ENCODE measurements around the gene PARN. TPM values are rescaled to one million over a fixed set of nuclear protein-coding genes. Genes with fewer than 3 reads are reported as not detected.

PARN gene
- total and polyA plus RNA-seq, 2 of the 8 experiments (the other 6 are each of a cell fraction or from before 2014, with no cell fraction given) = 24.5 to 44.6 TPM

GRCh38 chr16:14415291-14415690 lies 214.8 kb downstream of the PARN start:
- no peak overlapping the region for H4K8ac ChIP-seq (ENCODE audit: extremely low read depth, insufficient read depth, low read length)
- FAIRE-seq (no peak), DNase-seq (ENCODE audit: low read depth in 1 of 2, low spot score in 2 of 2) (no peak)
- no peak overlapping the region for H4K91ac ChIP-seq (replicated peaks; ENCODE audit: insufficient read length, low read length)
- H3K79me2 ChIP-seq (ENCODE audit: control insufficient read depth in 1 of 2, insufficient read depth in 2 of 2, low read length in 2 of 2) = no peaks in the 10 kb centered on the region
- 95% methylated on average over 7 of the region's 7 CpGs; no CpG with 5 or more reads in 1 of the 2 experiments for WGBS, 2 experiments (ENCODE audit: extremely low coverage in 1 of 2, insufficient coverage in 1 of 2, insufficient read length in 1 of 2, insufficient replicate concordance in 2 of 2, low coverage in 1 of 2, low lambda C conversion rate in 2 of 2, missing lambda C conversion rate in 1 of 2)
- H3K4me3 ChIP-seq (ENCODE audit: extremely low read depth in 1 of 4, insufficient read depth in 2 of 4, low read depth in 3 of 4, low read length in 4 of 4) = no peak overlapping the region
- H3K56ac ChIP-seq (replicated peaks; ENCODE audit: insufficient read length, low read depth, low read length) = no peak overlapping the region
- no peak overlapping the region for H3K4ac ChIP-seq (replicated peaks; ENCODE audit: insufficient read length, low read depth, low read length)
- no peaks in the 10 kb centered on the region; a peak in 1 of 8 replicates for H3K36me3 ChIP-seq (ENCODE audit: control insufficient read depth in 2 of 4, insufficient read depth in 4 of 4, low read length in 3 of 4)
- H3K9ac ChIP-seq (replicated peaks in 1 of 4; ENCODE audit: extremely low read depth in 1 of 4, low read depth in 3 of 4, low read length in 3 of 4) = no peak overlapping the region
- H2BK120ac ChIP-seq (replicated peaks; ENCODE audit: low read depth, low read length) = no peak overlapping the region
- ChIA-PET POLR2A (ENCODE audit: partially characterized antibody) (no interaction called here), CTCF (ENCODE audit: partially characterized antibody) (no interaction called here)
- no peak overlapping the region for H3K23ac ChIP-seq (ENCODE audit: insufficient read length)
- H2AK5ac ChIP-seq (ENCODE audit: low read depth, low read length) = no peak overlapping the region
- no peaks in the 10 kb centered on the region for H3K79me1 ChIP-seq (ENCODE audit: low read depth, low read length)
- no peaks in the 10 kb centered on the region for H4K20me1 ChIP-seq (replicated peaks in 1 of 2; ENCODE audit: control insufficient read depth in 1 of 2, insufficient read depth in 2 of 2, low read length in 2 of 2)
- no peak overlapping the region for H2BK5ac ChIP-seq (ENCODE audit: low read depth, low read length)
- no peaks in the 10 kb centered on the region for H3K23me2 ChIP-seq (ENCODE audit: low read depth, low read length)
- H3K4me1 ChIP-seq (replicated peaks in 1 of 4; ENCODE audit: control insufficient read depth in 3 of 4, insufficient read depth in 4 of 4, low read length in 3 of 4) = no peaks in the 10 kb centered on the region
- H3K14ac ChIP-seq (ENCODE audit: insufficient read length) = no peak overlapping the region
- no peak overlapping the region for H3K18ac ChIP-seq (ENCODE audit: extremely low read depth, low read length)
- H3K27ac ChIP-seq (ENCODE audit: low read depth, low read length) = no peak overlapping the region
- no peaks in the 10 kb centered on the region for H3K9me3 ChIP-seq (ENCODE audit: insufficient read depth in 2 of 2, low read depth in 1 of 2, low read length in 1 of 2)
- H3K27me3 ChIP-seq (replicated peaks in 1 of 4; ENCODE audit: control insufficient read depth in 3 of 4, extremely low read depth in 1 of 4, insufficient read depth in 3 of 4, low read length in 3 of 4) = no peaks in the 10 kb centered on the region
- H2BK15ac ChIP-seq (ENCODE audit: low read length) = no peak overlapping the region
- H2AFZ ChIP-seq (ENCODE audit: low read length) = no peak overlapping the region
- H2BK12ac ChIP-seq (ENCODE audit: low read depth, low read length) = no peak overlapping the region
- no peak overlapping the region for H3K4me2 ChIP-seq (ENCODE audit: insufficient read depth in 1 of 2, low read depth in 2 of 2, low read length in 2 of 2)
- H2BK20ac ChIP-seq (ENCODE audit: low read length) = no peak overlapping the region
- H4K5ac ChIP-seq (ENCODE audit: insufficient read length, low read depth, low read length) = no peak overlapping the region
- TF ChIP-seq MAFK (IDR thresholded peaks at IDR 0.05; ENCODE audit: low read depth, low read length) = no peak
- TF ChIP-seq GTF2F1 (IDR thresholded peaks at IDR 0.05; ENCODE audit: borderline replicate concordance, low read depth, low read length) = no peak
- no peak for TF ChIP-seq FOSL1 (IDR thresholded peaks at IDR 0.05; ENCODE audit: insufficient read depth, low read depth, low read length)
- TF ChIP-seq POLR2A (IDR thresholded peaks at IDR 0.05; ENCODE audit: control extremely low read depth in 1 of 2, low read depth in 2 of 2, low read length in 2 of 2) = no peak
- TF ChIP-seq CBX8 (IDR thresholded peaks at IDR 0.05; ENCODE audit: borderline replicate concordance, low read depth, low read length) = no peak
- TF ChIP-seq RAD21 (IDR thresholded peaks at IDR 0.05 in 1 of 2, conservative IDR thresholded peaks at IDR 0.05 in 1 of 2; ENCODE audit: low read depth in 2 of 2, low read length in 2 of 2) = no peak
- TF ChIP-seq CBX5 (IDR thresholded peaks at IDR 0.05; ENCODE audit: low read depth, low read length) = no peak
- TF ChIP-seq MAX (IDR thresholded peaks at IDR 0.05) = no peak
- TF ChIP-seq RFX5 (IDR thresholded peaks at IDR 0.05; ENCODE audit: borderline replicate concordance, low read depth, low read length) = no peak
- no peak for TF ChIP-seq BACH1 (IDR thresholded peaks at IDR 0.05; ENCODE audit: low read length)
- TF ChIP-seq SAP30 (IDR thresholded peaks at IDR 0.05; ENCODE audit: insufficient read depth, insufficient replicate concordance, low read length) = no peak
- TF ChIP-seq RBBP5 (IDR thresholded peaks at IDR 0.05; ENCODE audit: borderline replicate concordance, low read depth, low read length) = no peak
- no peak for TF ChIP-seq POLR2AphosphoS5 (IDR thresholded peaks at IDR 0.05; ENCODE audit: low read depth, low read length)
